Fibroblast of lung (primary cell): Measurements from ENCODE around the gene ACP4.

Experiments used
- CTCF ChIP-seq, 2 donors: IDR thresholded peaks in 1 of 2; conservative IDR thresholded peaks in 1 of 2; 1 replicate in 1 of 2; 2 replicates in 1 of 2; pipeline ENCODE4 v1.5.1; 2011 to 2012; ENCODE audit warnings: low read length in 2 of 2, control low read depth in 1 of 2, inconsistent platforms in 1 of 2, low read depth in 1 of 2, mild to moderate bottlenecking in 1 of 2
- EZH2 ChIP-seq: IDR thresholded peaks from 2 replicates; pipeline ENCODE4 v1.5.1; 2012; ENCODE audit warnings: low read length, control low read depth, mild to moderate bottlenecking; ENCODE audit errors: missing control alignments

DNA sequence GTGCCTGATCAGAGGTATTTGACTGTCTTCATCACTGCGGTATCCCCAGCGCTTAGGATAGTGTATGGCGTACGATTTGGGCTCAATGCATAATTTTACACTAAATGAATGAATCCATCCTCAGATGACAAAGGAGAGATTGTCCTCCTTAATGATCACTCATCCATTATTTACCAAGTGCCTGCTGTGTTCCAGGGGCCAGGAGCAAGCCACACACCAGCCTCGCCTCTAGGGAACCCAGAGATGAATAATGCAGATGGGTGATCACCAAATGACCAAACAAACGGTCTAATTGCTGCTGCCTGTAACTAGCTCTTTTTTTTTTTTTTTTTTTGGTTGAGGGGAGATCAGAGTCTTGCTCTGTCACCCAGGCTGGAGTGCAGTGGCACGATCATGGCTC is 25.8 kb upstream of the ACP4 start:
- TF ChIP-seq CTCF (conservative IDR thresholded peaks at IDR 0.05 in 1 of 2, IDR thresholded peaks at IDR 0.05 in 1 of 2; ENCODE audit: low read depth in 1 of 2, low read length in 2 of 2) (no peak), EZH2 (no peak)
